Keratinocyte (primary cell): ENCODE results near the gene IREB2. TPM values are rescaled to one million over a fixed set of nuclear protein-coding genes. Genes with fewer than 3 reads are reported as not detected.

ENCODE experiments used
- DNase-seq: peaks from one replicate; pipeline ENCODE4 v3.0.0-alpha.2; 2011; ENCODE audit warnings: low read depth, missing footprints, low spot score
- FAIRE-seq: peaks from 2 replicates; lab custom pipeline; 2011; peaks lifted over from hg19 to GRCh38; lab: Jason Lieb, UNC
- H2AFZ ChIP-seq: 2 replicates; pipeline ENCODE4 v1.6.0; 2012; ENCODE audit warnings: low read length, control low read depth, inconsistent platforms; ENCODE audit not compliant: control insufficient read depth
- H3K27ac ChIP-seq: 2 replicates; pipeline ENCODE4 v1.5.1; 2011; ENCODE audit warnings: low read length; ENCODE audit not compliant: control insufficient read depth, insufficient read depth
- H3K27me3 ChIP-seq: 3 replicates; pipeline ENCODE4 v1.6.0; 2011; ENCODE audit warnings: low read length; ENCODE audit not compliant: control insufficient read depth, insufficient read depth; ENCODE audit errors: extremely low read depth
- H3K36me3 ChIP-seq, 2 experiments: 2 replicates in 1 of 2; 3 replicates in 1 of 2; pipeline ENCODE4 v1.5.1; 2011; ENCODE audit warnings: low read length in 2 of 2, mild to moderate bottlenecking in 1 of 2; ENCODE audit not compliant: control insufficient read depth in 2 of 2, insufficient read depth in 2 of 2; ENCODE audit errors: extremely low read depth in 1 of 2
- H3K4me1 ChIP-seq: 3 replicates; pipeline ENCODE4 v1.5.1; 2011; ENCODE audit warnings: low read length; ENCODE audit not compliant: control insufficient read depth, insufficient read depth; ENCODE audit errors: extremely low read depth
- H3K4me2 ChIP-seq: 3 replicates; pipeline ENCODE4 v1.6.0; 2011; ENCODE audit warnings: low read depth, low read length; ENCODE audit not compliant: control insufficient read depth, insufficient read depth; ENCODE audit errors: extremely low read depth
- H3K4me3 ChIP-seq, 3 experiments: fragments of 200-600 bp in 1 of 3; sonication (generic) in 1 of 3; 2 replicates in 2 of 3; 3 replicates in 1 of 3; pipeline ENCODE4 v1.5.1; 2011 to 2016; ENCODE audit warnings: low read length in 3 of 3, mild to moderate bottlenecking in 3 of 3, control low read depth in 2 of 3, inconsistent platforms in 1 of 3, low read depth in 1 of 3, mixed read lengths in 1 of 3, mixed run types in 1 of 3, moderate library complexity in 1 of 3; ENCODE audit not compliant: control insufficient read depth in 2 of 3, insufficient read depth in 2 of 3; ENCODE audit errors: extremely low read depth in 1 of 3
- H3K79me2 ChIP-seq: 2 replicates; pipeline ENCODE4 v1.6.0; 2012; ENCODE audit warnings: low read length; ENCODE audit not compliant: control insufficient read depth, insufficient read depth
- H3K9ac ChIP-seq: 3 replicates; pipeline ENCODE4 v1.6.0; 2011; ENCODE audit warnings: low read length; ENCODE audit not compliant: control insufficient read depth, insufficient read depth; ENCODE audit errors: extremely low read depth
- H3K9me1 ChIP-seq: 3 replicates; pipeline ENCODE4 v1.6.0; 2011; ENCODE audit warnings: low read length; ENCODE audit not compliant: control insufficient read depth, insufficient read depth; ENCODE audit errors: extremely low read depth
- H3K9me3 ChIP-seq: 2 replicates; pipeline ENCODE4 v1.5.1; 2012; ENCODE audit warnings: low read depth, low read length; ENCODE audit not compliant: control insufficient read depth
- H4K20me1 ChIP-seq: 3 replicates; pipeline ENCODE4 v1.6.0; 2011; ENCODE audit warnings: low read length; ENCODE audit not compliant: control insufficient read depth, insufficient read depth; ENCODE audit errors: extremely low read depth
- CTCF ChIP-seq, 3 experiments: IDR thresholded peaks in 1 of 3; conservative IDR thresholded peaks in 1 of 3; optimal IDR thresholded peaks in 1 of 3; 2 replicates in 2 of 3; 3 replicates in 1 of 3; pipeline versions ENCODE3 to v1.5.1; 2011; ENCODE audit warnings: low read length in 3 of 3, mild to moderate bottlenecking in 3 of 3, moderate library complexity in 2 of 3, control low read depth in 1 of 3, inconsistent platforms in 1 of 3; ENCODE audit not compliant: insufficient read depth in 2 of 3; ENCODE audit errors: extremely low read depth in 1 of 3
- EZH2 ChIP-seq: IDR thresholded peaks from one replicate; pipeline ENCODE4 v1.6.1; 2012; ENCODE audit warnings: inconsistent platforms, mild to moderate bottlenecking, low read length, moderate library complexity
- dilution Hi-C: fragments of 300-500 bp; cut with MboI; formaldehyde crosslinking; loops from one replicate; pipeline ENCODE4 v1.7.0; 2020; ENCODE audit warnings: low sequenced_read_pairs; ENCODE audit not compliant: extremely low pct_ligation_motif_present
- polyA plus RNA-seq, 5 experiments: library from polyadenylated mRNA; depleted of rRNA in 3 of 5; stranded (reverse) in 3 of 5; stranded (forward) in 1 of 5; unstranded in 1 of 5; fragments of >200 nt; gene quantifications; 1 replicate in 1 of 5; 2 replicates in 3 of 5; 3 replicates in 1 of 5; pipeline versions ENCODE4 v1.2.1 to v1.2.3, GENCODE V29; 2011 to 2012; ENCODE audit warnings: missing spikeins in 2 of 5, low read depth in 1 of 5, low replicate concordance in 1 of 5

IREB2 gene
- polyA plus RNA-seq, 1 donor (not counting 4 experiments of a cell fraction or from before 2014, with no cell fraction given): 20.5 TPM

- Histone ChIP-seq H3K4me3 (no peak overlapping the region), H3K9me1 (no peaks in the 10 kb centered on the region), H2AFZ (peak overlapping the region; percentile 52), H4K20me1 (no peaks in the 10 kb centered on the region), H3K9me3 (no peaks in the 10 kb centered on the region), H3K9ac (no peak overlapping the region), H3K79me2 (no peaks in the 10 kb centered on the region), H3K27ac (peak overlapping the region; percentile 15), H3K27me3 (no peaks in the 10 kb centered on the region), H3K4me2 (peak overlapping the region; percentile 38), H3K4me1 (peaks cover 28% of the 10 kb centered on the region), H3K36me3 (no peaks in the 10 kb centered on the region)
- TF ChIP-seq CTCF (optimal IDR thresholded peaks at IDR 0.05 in 1 of 3, IDR thresholded peaks at IDR 0.05 in 1 of 3, conservative IDR thresholded peaks at IDR 0.05 in 1 of 3; ENCODE audit: extremely low read depth in 1 of 3, insufficient read depth in 2 of 3, low read length in 3 of 3): no peak
- TF ChIP-seq EZH2: no peak
- dilution Hi-C loops: no loop called here
- FAIRE-seq (peak; percentile 34), DNase-seq (no peak)
Observed at GRCh38 chr15:78408961-78409360, 29.1 kb upstream of the IREB2 start.

DNA sequence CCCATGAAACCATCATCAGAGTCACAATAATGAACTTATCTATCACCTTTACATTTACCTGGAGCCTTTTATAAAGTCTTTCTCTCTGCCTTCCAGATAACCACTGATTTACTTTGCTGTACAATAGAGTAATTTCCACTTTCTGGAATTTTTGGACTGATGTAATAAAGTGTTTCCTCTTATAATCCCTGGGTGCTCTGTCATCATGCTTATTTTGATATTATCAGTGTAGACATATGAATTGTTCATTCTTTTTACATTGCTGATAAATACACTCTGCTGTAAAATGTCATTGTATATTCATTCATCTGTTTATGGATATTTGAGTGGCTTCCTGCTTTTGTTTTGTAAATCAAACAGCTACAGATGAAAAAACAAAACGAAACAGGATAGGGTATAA lies 27.0 kb upstream of the IREB2 start:
- DNase-seq: no peak
- FAIRE-seq: no peak

More for the DNA sequence above, 27.0 kb upstream of the IREB2 start:
- Histone ChIP-seq H3K27ac (no peak overlapping the region), H2AFZ (no peak overlapping the region), H3K4me3 (no peak overlapping the region), H3K27me3 (no peaks in the 10 kb centered on the region), H3K9me3 (no peaks in the 10 kb centered on the region), H3K4me2 (peak overlapping the region; percentile 33), H3K9ac (no peak overlapping the region), H3K4me1 (peaks cover 28% of the 10 kb centered on the region), H3K9me1 (no peaks in the 10 kb centered on the region), H3K36me3 (no peaks in the 10 kb centered on the region), H4K20me1 (no peaks in the 10 kb centered on the region), H3K79me2 (no peaks in the 10 kb centered on the region)
- TF ChIP-seq EZH2: no peak
- no peak for TF ChIP-seq CTCF (optimal IDR thresholded peaks at IDR 0.05 in 1 of 3, IDR thresholded peaks at IDR 0.05 in 1 of 3, conservative IDR thresholded peaks at IDR 0.05 in 1 of 3; ENCODE audit: extremely low read depth in 1 of 3, insufficient read depth in 2 of 3, low read length in 3 of 3)
- dilution Hi-C loops: no loop called here
